Measurements from ENCODE around the gene LAMA1. TPM values are rescaled to one million over a fixed set of nuclear protein-coding genes. Genes with fewer than 3 reads are reported as not detected.

LAMA1 gene
- total RNA-seq, 4 donors from 2014 or later: under 0.01 to 1.0 (median 0.60) TPM

DNA sequence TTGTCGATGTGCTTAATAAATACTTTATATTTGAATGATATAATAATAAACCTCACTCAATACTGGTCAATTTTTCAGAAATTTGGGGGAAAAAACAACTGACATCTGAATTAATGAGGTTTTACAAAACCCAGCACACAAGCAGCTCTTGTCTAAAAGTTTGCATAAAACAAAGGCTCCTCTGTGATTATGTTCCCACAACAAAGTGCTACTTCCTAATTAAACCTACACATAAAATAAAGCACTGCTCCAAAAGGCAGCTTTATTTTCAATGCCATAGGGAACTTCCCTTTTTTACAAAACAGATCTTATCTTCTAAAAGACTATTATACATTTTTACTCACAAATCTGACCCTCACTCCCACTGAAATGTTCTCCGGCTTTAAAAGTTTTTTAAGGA, 47.1 kb downstream of the LAMA1 start:
- Histone ChIP-seq H3K4me3 (no peak overlapping the region), H3K9me3 (no peaks in the 10 kb centered on the region), H3K27ac (no peak overlapping the region), H3K36me3 (no peaks in the 10 kb centered on the region), H3K4me1 (peaks cover 0 to 19% (median 10%) of the 10 kb centered on the region in 3 donors), H3K27me3 (peaks cover 5% of the 10 kb centered on the region)
- ATAC-seq: no peak
- TF ChIP-seq EP300 (IDR thresholded peaks at IDR 0.05): no peak
- TF ChIP-seq, protein P1, sequence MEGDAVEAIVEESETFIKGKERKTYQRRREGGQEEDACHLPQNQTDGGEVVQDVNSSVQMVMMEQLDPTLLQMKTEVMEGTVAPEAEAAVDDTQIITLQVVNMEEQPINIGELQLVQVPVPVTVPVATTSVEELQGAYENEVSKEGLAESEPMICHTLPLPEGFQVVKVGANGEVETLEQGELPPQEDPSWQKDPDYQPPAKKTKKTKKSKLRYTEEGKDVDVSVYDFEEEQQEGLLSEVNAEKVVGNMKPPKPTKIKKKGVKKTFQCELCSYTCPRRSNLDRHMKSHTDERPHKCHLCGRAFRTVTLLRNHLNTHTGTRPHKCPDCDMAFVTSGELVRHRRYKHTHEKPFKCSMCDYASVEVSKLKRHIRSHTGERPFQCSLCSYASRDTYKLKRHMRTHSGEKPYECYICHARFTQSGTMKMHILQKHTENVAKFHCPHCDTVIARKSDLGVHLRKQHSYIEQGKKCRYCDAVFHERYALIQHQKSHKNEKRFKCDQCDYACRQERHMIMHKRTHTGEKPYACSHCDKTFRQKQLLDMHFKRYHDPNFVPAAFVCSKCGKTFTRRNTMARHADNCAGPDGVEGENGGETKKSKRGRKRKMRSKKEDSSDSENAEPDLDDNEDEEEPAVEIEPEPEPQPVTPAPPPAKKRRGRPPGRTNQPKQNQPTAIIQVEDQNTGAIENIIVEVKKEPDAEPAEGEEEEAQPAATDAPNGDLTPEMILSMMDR (IDR thresholded peaks at IDR 0.05): no peak
- no peak for TF ChIP-seq POLR2A (IDR thresholded peaks at IDR 0.05)
- no peak for TF ChIP-seq POLR2AphosphoS5 (IDR thresholded peaks at IDR 0.05)
- WGBS, 2 donors (ENCODE audit: low coverage in 1 of 2): 85 to 86% methylated on average over 1 to 2 of the region's 2 CpGs

GRCh38 chr18:7068871-7069590, 48.6 kb downstream of the LAMA1 start:
- no peaks in the 10 kb centered on the region for H3K9me3 ChIP-seq
- TF ChIP-seq POLR2AphosphoS5 (IDR thresholded peaks at IDR 0.05): no peak
- no peak for TF ChIP-seq POLR2A (IDR thresholded peaks at IDR 0.05)
- no peak for TF ChIP-seq EP300 (IDR thresholded peaks at IDR 0.05)
- TF ChIP-seq, protein P1 (IDR thresholded peaks at IDR 0.05): no peak
- no peak overlapping the region for H3K4me3 ChIP-seq
- 83 to 92% methylated on average over 5 to 9 of the region's 9 CpGs for WGBS, 2 donors (ENCODE audit: low coverage in 1 of 2)
- no peaks in the 10 kb centered on the region for H3K36me3 ChIP-seq
- H3K27me3 ChIP-seq: peaks cover 5% of the 10 kb centered on the region
- H3K4me1 ChIP-seq: peaks cover 0 to 19% (median 10%) of the 10 kb centered on the region in 3 donors
- no peak overlapping the region for H3K27ac ChIP-seq
- ATAC-seq: no peak

DNA sequence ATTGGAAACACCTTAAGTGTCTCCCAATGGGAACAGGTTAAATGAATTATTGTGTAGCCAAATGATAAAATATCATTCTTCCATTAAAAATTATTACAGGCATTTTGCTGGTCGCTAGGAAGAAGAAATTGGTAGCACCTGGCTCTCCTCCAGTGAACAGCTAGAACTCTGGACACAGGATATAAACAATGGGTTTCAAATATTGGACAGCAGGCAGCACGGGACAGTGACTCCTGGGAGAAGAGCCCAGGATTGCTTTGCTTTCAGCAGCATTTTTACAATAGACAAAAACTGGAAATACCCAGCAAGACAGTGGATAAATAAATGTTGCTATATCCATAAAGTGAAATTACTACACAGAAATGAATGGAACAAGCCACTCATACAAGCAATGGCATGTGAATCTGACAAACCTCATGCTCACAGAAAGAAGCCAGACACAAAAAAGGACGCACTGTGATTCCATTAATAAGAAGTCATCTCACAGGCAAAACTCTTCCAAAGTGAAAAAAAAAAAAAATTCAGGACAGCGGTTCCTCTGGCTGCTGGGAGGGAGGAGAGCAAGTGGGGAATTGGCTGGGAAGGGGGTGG, 50.5 kb downstream of the LAMA1 start:
- peaks cover 0 to 19% (median 10%) of the 10 kb centered on the region in 3 donors for H3K4me1 ChIP-seq
- peak overlapping the region in 1 of 4 donors; percentile 9 for H3K27ac ChIP-seq
- WGBS, 2 donors (ENCODE audit: low coverage in 1 of 2): 3 to 13% methylated on average over 4 of the region's 4 CpGs
- H3K27me3 ChIP-seq: peaks cover 10% of the 10 kb centered on the region
- no peaks in the 10 kb centered on the region for H3K9me3 ChIP-seq
- H3K36me3 ChIP-seq: no peaks in the 10 kb centered on the region
- peak; percentile 41 for ATAC-seq
- TF ChIP-seq EP300 (IDR thresholded peaks at IDR 0.05) (no peak), POLR2AphosphoS5 (IDR thresholded peaks at IDR 0.05) (no peak), POLR2A (IDR thresholded peaks at IDR 0.05) (no peak)
- TF ChIP-seq, protein P1 (IDR thresholded peaks at IDR 0.05): no peak
- H3K4me3 ChIP-seq: no peak overlapping the region

GRCh38 chr18:7065736-7066135, 51.9 kb downstream of the LAMA1 start:
- peaks cover 14% of the 10 kb centered on the region for H3K27me3 ChIP-seq
- H3K4me1 ChIP-seq: peaks cover 0 to 19% (median 10%) of the 10 kb centered on the region in 3 donors
- H3K27ac ChIP-seq: no peak overlapping the region
- H3K36me3 ChIP-seq: no peaks in the 10 kb centered on the region
- no peak overlapping the region for H3K4me3 ChIP-seq
- TF ChIP-seq, protein P1 (IDR thresholded peaks at IDR 0.05): no peak
- TF ChIP-seq POLR2A (IDR thresholded peaks at IDR 0.05) (no peak), EP300 (IDR thresholded peaks at IDR 0.05) (no peak), POLR2AphosphoS5 (IDR thresholded peaks at IDR 0.05) (no peak)
- H3K9me3 ChIP-seq: no peaks in the 10 kb centered on the region
- 92 to 100% methylated on average over 1 to 4 of the region's 5 CpGs for WGBS, 2 donors (ENCODE audit: low coverage in 1 of 2)
- no peak for ATAC-seq

DNA sequence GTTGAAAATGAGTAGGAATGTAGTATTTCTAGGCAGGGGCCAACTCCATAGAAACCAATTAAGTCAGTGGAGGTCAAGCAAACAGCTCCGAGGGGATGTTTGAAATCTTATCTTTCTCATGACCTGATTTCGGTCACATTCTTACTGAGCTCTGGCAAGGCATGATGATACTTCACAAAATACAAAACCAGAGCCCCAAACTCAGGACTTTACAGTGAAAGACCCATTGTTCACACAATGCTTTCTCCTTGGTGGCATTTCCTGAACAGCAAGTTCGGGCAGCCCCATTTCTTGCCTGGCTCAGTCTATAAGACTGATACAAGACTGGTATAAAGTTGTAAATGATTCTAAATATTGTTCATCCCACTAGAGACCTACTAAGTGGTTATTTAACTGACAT, 53.3 kb downstream of the LAMA1 start:
- no peak for ATAC-seq
- Histone ChIP-seq H3K27ac (no peak overlapping the region), H3K9me3 (no peaks in the 10 kb centered on the region), H3K27me3 (peaks cover 14% of the 10 kb centered on the region), H3K36me3 (no peaks in the 10 kb centered on the region), H3K4me1 (peaks cover 0 to 19% (median 10%) of the 10 kb centered on the region in 3 donors), H3K4me3 (no peak overlapping the region)
- 52 to 56% methylated on average over 2 of the region's 3 CpGs for WGBS, 2 donors (ENCODE audit: low coverage in 1 of 2)
- TF ChIP-seq POLR2A (IDR thresholded peaks at IDR 0.05) (no peak), EP300 (IDR thresholded peaks at IDR 0.05) (no peak), POLR2AphosphoS5 (IDR thresholded peaks at IDR 0.05) (no peak)
- TF ChIP-seq, protein P1 (IDR thresholded peaks at IDR 0.05): no peak
